Gastroesophageal sphincter (tissue), 4 donors: ENCODE results near the gene FBH1. TPM values are rescaled to one million over a fixed set of nuclear protein-coding genes. Genes with fewer than 3 reads are reported as not detected.

Source experiments
- ATAC-seq: fragments of 150-250 bp; one replicate; pipeline ENCODE4 v1.9.1; 2016; ENCODE audit warnings: mild to moderate bottlenecking, moderate library complexity
- H3K27ac ChIP-seq, 4 donors: fragments of 200-600 bp; sonication (generic) in 3 of 4; 1 replicate in 3 of 4; 2 replicates in 1 of 4; pipeline ENCODE4 v1.5.1; 2016 to 2019
- H3K27me3 ChIP-seq: fragments of 200-600 bp; sonication (generic); one replicate; pipeline ENCODE4 v1.5.1; 2019
- H3K36me3 ChIP-seq, 2 donors: fragments of 200-600 bp; sonication (generic); one replicate each; pipeline ENCODE4 v1.5.1; 2019; ENCODE audit warnings: control low read depth in 1 of 2
- H3K4me1 ChIP-seq, 3 donors: fragments of 200-600 bp; sonication (generic); 1 replicate in 2 of 3; 2 replicates in 1 of 3; pipeline ENCODE4 v1.5.1; 2016 to 2019; ENCODE audit warnings: control low read depth in 2 of 3
- H3K4me3 ChIP-seq, 2 donors: fragments of 200-600 bp; sonication (generic); one replicate each; pipeline ENCODE4 v1.5.1; 2019; ENCODE audit warnings: mild to moderate bottlenecking in 1 of 2, moderate library complexity in 1 of 2
- H3K9me3 ChIP-seq, 3 donors: fragments of 200-600 bp; sonication (generic); one replicate each; pipeline ENCODE4 v1.5.1; 2017 to 2019; ENCODE audit warnings: control low read depth in 2 of 3
- CTCF ChIP-seq, 4 experiments: fragments of 200-600 bp in 2 of 4; fragments of 450-650 bp in 2 of 4; sonication (generic) in 1 of 4; IDR thresholded peaks; one replicate each; pipeline ENCODE4 v1.5.1; 2017 to 2019; ENCODE audit warnings: antibody characterized with exemption in 4 of 4, mild to moderate bottlenecking in 2 of 4, moderate library complexity in 2 of 4
- EP300 ChIP-seq: sonication (generic); formaldehyde crosslinking; IDR thresholded peaks from one replicate; pipeline ENCODE4 v1.6.1; 2017; ENCODE audit warnings: antibody characterized with exemption, mild to moderate bottlenecking
- POLR2A ChIP-seq, 2 donors: fragments of 450-650 bp; IDR thresholded peaks; one replicate each; pipeline ENCODE4 v1.6.1; 2017; ENCODE audit warnings: antibody characterized with exemption in 2 of 2, mild to moderate bottlenecking in 2 of 2, moderate library complexity in 1 of 2
- POLR2AphosphoS5 ChIP-seq: sonication (generic); formaldehyde crosslinking; IDR thresholded peaks from one replicate; pipeline ENCODE4 v1.6.1; 2017; ENCODE audit warnings: antibody characterized with exemption
- WGBS, 2 donors: methylation state at CpG; one replicate each; pipeline ENCODE4 v1.1.5; 2018; ENCODE audit warnings: low coverage in 1 of 2; 5-methylcytosine and 5-hydroxymethylcytosine counted together
- total RNA-seq, 4 donors: library from RNA; depleted of rRNA; stranded (reverse); fragments of >200 nt; gene quantifications; one replicate each; pipeline ENCODE4 v1.1.0, GENCODE V29; 2016

FBH1 gene
- total RNA-seq, 4 donors from 2014 or later = 76.2 to 108 (median 98.5) TPM

DNA sequence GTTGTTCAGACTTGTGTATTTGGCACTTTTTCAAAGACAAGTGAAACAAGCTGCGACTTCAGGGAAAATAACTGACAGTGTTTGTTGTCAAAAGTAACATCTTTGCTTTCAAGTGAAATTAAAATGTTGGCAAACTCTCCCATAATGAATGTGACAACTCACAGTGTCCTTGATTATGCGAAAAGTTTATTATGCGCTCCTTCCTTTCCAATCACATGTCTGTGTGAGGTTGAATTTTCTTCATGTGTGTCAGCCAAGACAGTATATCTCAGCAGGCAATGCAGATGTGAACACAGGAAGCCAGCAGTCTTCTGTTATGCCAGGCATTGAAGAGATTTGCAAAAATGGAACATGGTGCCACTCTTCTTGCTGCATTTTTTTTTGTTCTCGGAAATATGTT, 28.7 kb downstream of the FBH1 start:
- TF ChIP-seq CTCF (IDR thresholded peaks at IDR 0.05) (no peak), POLR2A (IDR thresholded peaks at IDR 0.05) (no peak), POLR2AphosphoS5 (no peak), EP300 (no peak)
- Histone ChIP-seq H3K9me3 (no peaks in the 10 kb centered on the region), H3K27me3 (no peaks in the 10 kb centered on the region), H3K27ac (no peak overlapping the region), H3K4me1 (no peaks in the 10 kb centered on the region), H3K4me3 (no peak overlapping the region), H3K36me3 (peaks cover 3 to 100% of the 10 kb centered on the region in 2 donors)
- WGBS, 2 donors = 81 to 93% methylated on average over 3 to 4 of the region's 4 CpGs
- ATAC-seq = no peak

GRCh38 chr10:5919568-5919967, 29.5 kb downstream of the FBH1 start:
- TF ChIP-seq POLR2A (IDR thresholded peaks at IDR 0.05) (no peak), EP300 (no peak), POLR2AphosphoS5 (no peak), CTCF (IDR thresholded peaks at IDR 0.05) (no peak)
- H3K36me3 ChIP-seq = peaks cover 3 to 100% of the 10 kb centered on the region in 2 donors
- H3K27me3 ChIP-seq = no peaks in the 10 kb centered on the region
- ATAC-seq = no peak
- WGBS, 2 donors = 92 to 94% methylated on average over 7 of the region's 7 CpGs
- no peak overlapping the region for H3K27ac ChIP-seq
- H3K4me3 ChIP-seq = no peak overlapping the region
- H3K9me3 ChIP-seq = no peaks in the 10 kb centered on the region
- no peaks in the 10 kb centered on the region for H3K4me1 ChIP-seq

DNA sequence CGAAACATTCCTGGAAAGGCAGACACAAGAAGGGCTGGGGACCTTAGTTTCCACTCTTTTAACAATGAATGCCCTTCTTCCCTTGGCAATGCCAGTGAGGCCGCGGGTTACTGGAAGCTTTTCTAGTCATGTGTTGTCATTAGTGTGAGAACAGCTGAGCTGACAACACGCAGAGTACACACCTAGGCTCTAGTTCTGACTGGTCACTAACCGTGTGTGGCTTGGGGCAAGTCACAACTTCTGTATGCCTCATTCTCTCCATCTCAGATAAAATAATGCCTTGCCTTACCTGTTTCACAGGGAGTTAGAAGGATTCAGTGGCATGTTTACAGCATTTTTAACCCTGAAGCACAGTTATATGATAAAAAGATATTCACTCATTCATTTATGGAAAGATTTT, 31.7 kb downstream of the FBH1 start:
- H3K4me1 ChIP-seq = no peaks in the 10 kb centered on the region
- H3K27ac ChIP-seq = no peak overlapping the region
- 60 to 100% methylated on average over 2 of the region's 5 CpGs for WGBS, 2 donors
- H3K4me3 ChIP-seq = no peak overlapping the region
- no peaks in the 10 kb centered on the region for H3K27me3 ChIP-seq
- no peaks in the 10 kb centered on the region for H3K9me3 ChIP-seq
- no peak for ATAC-seq
- peaks cover 7 to 100% of the 10 kb centered on the region in 2 donors for H3K36me3 ChIP-seq
- TF ChIP-seq CTCF (IDR thresholded peaks at IDR 0.05) = no peak

DNA sequence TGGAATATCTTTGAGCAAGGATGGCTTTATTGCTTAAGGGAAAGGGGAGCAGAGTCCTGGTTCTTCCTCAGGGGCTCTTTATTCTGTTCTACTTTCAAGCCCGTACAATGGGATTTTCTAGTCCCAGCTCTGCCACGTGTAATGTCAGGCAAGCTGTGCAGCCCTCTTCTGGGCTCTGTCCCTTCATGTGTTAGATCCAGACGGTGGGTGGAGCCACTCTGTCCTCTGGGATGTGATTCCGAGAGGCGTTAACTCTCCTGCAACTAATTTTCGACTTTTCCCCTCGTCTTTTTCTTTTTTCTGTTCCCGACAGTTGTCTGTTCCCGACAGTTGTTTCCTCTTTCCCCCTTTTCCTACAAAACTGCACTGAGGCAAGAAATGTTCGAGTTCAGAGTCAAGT, 34.8 kb downstream of the FBH1 start:
- H3K36me3 ChIP-seq = peaks cover 7 to 99% of the 10 kb centered on the region in 2 donors
- no peak for ATAC-seq
- no peak overlapping the region for H3K4me3 ChIP-seq
- H3K27me3 ChIP-seq = no peaks in the 10 kb centered on the region
- H3K9me3 ChIP-seq = no peaks in the 10 kb centered on the region
- TF ChIP-seq POLR2AphosphoS5 = no peak
- TF ChIP-seq EP300 = no peak
- no peak for TF ChIP-seq POLR2A (IDR thresholded peaks at IDR 0.05)
- TF ChIP-seq CTCF (IDR thresholded peaks at IDR 0.05) = no peak
- 73 to 100% methylated on average over 1 to 10 of the region's 10 CpGs for WGBS, 2 donors
- H3K4me1 ChIP-seq = no peaks in the 10 kb centered on the region
- H3K27ac ChIP-seq = no peak overlapping the region

DNA sequence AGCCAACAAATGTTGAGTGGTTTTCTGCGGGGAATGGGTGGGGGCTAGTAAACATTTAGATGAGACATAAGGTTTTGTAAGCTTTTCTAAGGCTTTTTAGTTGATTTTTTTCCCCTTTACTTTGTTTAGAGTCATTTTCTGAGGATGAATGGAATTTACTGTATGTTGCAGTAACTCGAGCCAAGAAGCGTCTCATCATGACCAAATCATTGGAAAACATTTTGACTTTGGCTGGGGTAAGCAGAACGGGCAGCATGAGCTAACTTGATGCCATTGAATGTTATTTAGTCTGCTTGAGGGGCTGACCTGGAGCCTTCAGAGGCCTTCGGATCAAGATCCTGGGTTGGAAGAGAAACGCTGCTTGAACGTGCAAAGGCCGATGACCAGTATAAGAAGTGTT, 37.3 kb downstream of the FBH1 start:
- 57 to 59% methylated on average over 2 to 8 of the region's 8 CpGs for WGBS, 2 donors
- H3K36me3 ChIP-seq = peaks cover 4 to 99% of the 10 kb centered on the region in 2 donors
- ATAC-seq = no peak
- H3K9me3 ChIP-seq = no peaks in the 10 kb centered on the region
- H3K27ac ChIP-seq = no peak overlapping the region
- no peak overlapping the region for H3K4me3 ChIP-seq
- H3K27me3 ChIP-seq = no peaks in the 10 kb centered on the region
- TF ChIP-seq POLR2A (IDR thresholded peaks at IDR 0.05) (no peak), EP300 (no peak), CTCF (IDR thresholded peaks at IDR 0.05) (no peak), POLR2AphosphoS5 (no peak)
- H3K4me1 ChIP-seq = no peaks in the 10 kb centered on the region
